OCI-LY7 (cell line): ENCODE results near the gene STKLD1. TPM values are rescaled to one million over a fixed set of nuclear protein-coding genes. Genes with fewer than 3 reads are reported as not detected.
"Not testable (repeated sequence)": the region's sequence is repeated elsewhere in the genome, so short reads cannot be mapped to it uniquely, and the experiment has no call there.

ENCODE experiments used
- BruUV-seq: library from RNA; stranded (reverse); fragments of 400-500 nt; replicated peaks from 2 replicates; lab custom pipeline; 2021; lab: Mats Ljungman, UMichigan
- CTCF ChIA-PET: fragments of 300-600 bp; sonication (Branson Sonifier 250); formaldehyde crosslinking; loops from one replicate; lab custom pipeline; 2022; ENCODE audit warnings: antibody characterized with exemption; ENCODE audit not compliant: unreplicated experiment; lab: Charles Lee
- POLR2A ChIA-PET: fragments of 300-600 bp; sonication (Branson Sonifier 250); formaldehyde crosslinking; loops from one replicate; lab custom pipeline; 2022; ENCODE audit warnings: antibody characterized with exemption; lab: Charles Lee
- DNase-seq: peaks from one replicate; pipeline ENCODE4 v3.0.0-alpha.2; 2015; ENCODE audit warnings: low spot score
- H2AFZ ChIP-seq: fragments of 200-600 bp; sonication (generic), shearing (Covaris generic); 2 replicates; pipeline ENCODE4 v1.6.1; 2014; ENCODE audit warnings: mild to moderate bottlenecking, antibody characterized with exemption, low read length, moderate library complexity
- H3K27ac ChIP-seq: fragments of 200-600 bp; sonication (generic); 2 replicates; pipeline ENCODE4 v1.5.1; 2014; ENCODE audit warnings: mixed run types, low read depth, mild to moderate bottlenecking, moderate library complexity, low read length, inconsistent platforms; ENCODE audit not compliant: poor library complexity, severe bottlenecking
- H3K36me3 ChIP-seq: fragments of 200-600 bp; sonication (generic); 2 replicates; pipeline ENCODE4 v1.6.1; 2014; ENCODE audit warnings: mild to moderate bottlenecking, antibody characterized with exemption, low read length, moderate library complexity, mixed read lengths; ENCODE audit not compliant: insufficient read depth
- H3K4me1 ChIP-seq: fragments of 200-600 bp; sonication (generic); 2 replicates; pipeline ENCODE4 v1.5.1; 2014; ENCODE audit warnings: mild to moderate bottlenecking, low read length; ENCODE audit not compliant: insufficient read depth, poor library complexity, severe bottlenecking
- H3K4me2 ChIP-seq: fragments of 200-600 bp; sonication (generic); 2 replicates; pipeline ENCODE4 v1.6.1; 2014; ENCODE audit warnings: mild to moderate bottlenecking, low read length
- H3K4me3 ChIP-seq: fragments of 200-600 bp; sonication (generic); 2 replicates; pipeline ENCODE4 v1.5.1; 2014; ENCODE audit warnings: mild to moderate bottlenecking, low read depth, low read length; ENCODE audit not compliant: poor library complexity, severe bottlenecking
- H3K79me2 ChIP-seq: fragments of 200-600 bp; sonication (generic); 2 replicates; pipeline ENCODE4 v1.6.1; 2016; ENCODE audit warnings: low read depth, mild to moderate bottlenecking, low read length, moderate library complexity, mixed read lengths; ENCODE audit not compliant: insufficient read depth
- H3K9me2 ChIP-seq: fragments of 200-600 bp; sonication (generic); 2 replicates; pipeline ENCODE4 v1.6.1; 2016; ENCODE audit warnings: mild to moderate bottlenecking, low read length, mixed read lengths; ENCODE audit not compliant: insufficient read depth
- H3K9me3 ChIP-seq: fragments of 200-600 bp; sonication (generic); 2 replicates; pipeline ENCODE4 v1.6.1; 2014; ENCODE audit warnings: mild to moderate bottlenecking, mixed run types, low read length, mixed read lengths
- H4K20me1 ChIP-seq: fragments of 200-600 bp; sonication (generic); 2 replicates; pipeline ENCODE4 v1.6.1; 2014; ENCODE audit warnings: mild to moderate bottlenecking, antibody characterized with exemption, low read length, moderate library complexity, mixed read lengths; ENCODE audit not compliant: insufficient read depth
- CTCF ChIP-seq: fragments of 200-600 bp; sonication (generic); conservative IDR thresholded peaks from 2 replicates; pipeline ENCODE4 v1.5.1; 2014; ENCODE audit warnings: mild to moderate bottlenecking, antibody characterized with exemption, low read length, moderate library complexity, mixed read lengths
- EZH2phosphoT487 ChIP-seq: fragments of 200-600 bp; sonication (generic); IDR thresholded peaks from 2 replicates; pipeline ENCODE4 v1.6.1; 2018; ENCODE audit warnings: low read depth, borderline replicate concordance, mild to moderate bottlenecking, mixed run types, antibody characterized with exemption, low read length, moderate library complexity, mixed read lengths
- intact Hi-C: fragments of 100-400 bp; cut with micrococcal nuclease; formaldehyde crosslinking; loops from one replicate; pipeline ENCODE4 v1.10.0; 2022; ENCODE audit not compliant: unreplicated experiment
- total RNA-seq, 2 experiments: library from RNA; depleted of rRNA in 1 of 2; stranded (reverse); fragments of >200 nt in 1 of 2; shearing (Covaris generic) in 1 of 2; gene quantifications; 2 replicates each; pipeline ENCODE4 v1.2.3, GENCODE V29; 2014 to 2022

Gene STKLD1
- total RNA-seq, 2 experiments from 2014 or later, result 1.4 to 1.7 TPM

GRCh38 chr9:133333566-133333965, 42.6 kb upstream of the STKLD1 start:
- Histone ChIP-seq H3K27ac (no peak overlapping the region), H3K79me2 (peaks cover 17% of the 10 kb centered on the region), H2AFZ (no peak overlapping the region), H3K9me3 (no peaks in the 10 kb centered on the region), H3K4me3 (no peak overlapping the region), H3K36me3 (peaks cover 78% of the 10 kb centered on the region), H3K4me2 (no peak overlapping the region), H3K4me1 (peaks cover 24% of the 10 kb centered on the region), H4K20me1 (peaks cover 11% of the 10 kb centered on the region; the same call in 1 of the 2 replicates), H3K9me2 (no peaks in the 10 kb centered on the region)
- TF ChIP-seq EZH2phosphoT487 (no peak), CTCF (no peak)
- no peak for DNase-seq
- no TSS peak for BruUV-seq
- ChIA-PET CTCF (no interaction called here), POLR2A (interaction anchor here (1.2 kb wide), 1 partner anchor 8 kb away, joined by 4 read pairs; no protein-coding TSS in a partner anchor)
- intact Hi-C loops, result no loop called here

GRCh38 chr9:133334161-133334560, 42.0 kb upstream of the STKLD1 start:
- peak overlapping the region; percentile 63 for H3K4me2 ChIP-seq
- DNase-seq, result peak; percentile 21
- no peak overlapping the region for H3K4me3 ChIP-seq
- H3K4me1 ChIP-seq, result peaks cover 24% of the 10 kb centered on the region
- H3K79me2 ChIP-seq, result peaks cover 17% of the 10 kb centered on the region
- intact Hi-C loops, result no loop called here
- no peak overlapping the region for H2AFZ ChIP-seq
- peaks cover 82% of the 10 kb centered on the region for H3K36me3 ChIP-seq
- TF ChIP-seq CTCF (no peak), EZH2phosphoT487 (no peak)
- H4K20me1 ChIP-seq, result peaks cover 11% of the 10 kb centered on the region; the same call in 1 of the 2 replicates
- no peaks in the 10 kb centered on the region for H3K9me3 ChIP-seq
- ChIA-PET POLR2A (interaction anchor here (1.2 kb wide), 1 partner anchor 9 kb away, joined by 4 read pairs; no protein-coding TSS in a partner anchor), CTCF (no interaction called here)
- no TSS peak for BruUV-seq
- no peak overlapping the region for H3K27ac ChIP-seq
- no peaks in the 10 kb centered on the region for H3K9me2 ChIP-seq

GRCh38 chr9:133334888-133335287, 41.3 kb upstream of the STKLD1 start:
- BruUV-seq, H2AFZ ChIP-seq, intact Hi-C loops, CTCF ChIA-PET, DNase-seq, H3K9me2 ChIP-seq, H3K27ac ChIP-seq, H3K9me3 ChIP-seq: not testable (repeated sequence)
- peak overlapping the region; percentile 63 for H3K4me2 ChIP-seq
- H3K4me3 ChIP-seq, result peak overlapping the region; percentile 86
- H4K20me1 ChIP-seq, result peaks cover 11% of the 10 kb centered on the region; the same call in 1 of the 2 replicates
- POLR2A ChIA-PET, result interaction anchor here (0.6 to 1.4 kb wide), 4 partner anchors 9 to 317 kb away, joined by 3 to 4 read pairs (median 4); partner anchors contain the start of genes MED22 and RPL7A
- H3K79me2 ChIP-seq, result peaks cover 17% of the 10 kb centered on the region
- peaks cover 83% of the 10 kb centered on the region for H3K36me3 ChIP-seq
- H3K4me1 ChIP-seq, result peaks cover 26% of the 10 kb centered on the region
